ENCODE results near the gene RFXANK. TPM values are rescaled to one million over a fixed set of nuclear protein-coding genes. Genes with fewer than 3 reads are reported as not detected.
A peak's percentile ranks its signal among the peaks of the same experiment; 100 is the strongest.

The RFXANK gene
- total and polyA plus RNA-seq, 3 experiments from 2014 or later, result 71.2 to 101 (median 98.4) TPM

GRCh38 chr19:19160461-19161035, 31.5 kb upstream of the RFXANK start:
- Histone ChIP-seq H3K27me3 (ENCODE audit: insufficient read depth, low read length, poor library complexity, severe bottlenecking) (no peaks in the 10 kb centered on the region), H3K4me3 (ENCODE audit: low read length) (no peak overlapping the region), H3K36me3 (ENCODE audit: insufficient read depth, low read length) (no peaks in the 10 kb centered on the region), H3K27ac (ENCODE audit: low read depth, low read length) (no peak overlapping the region), H3K4me1 (ENCODE audit: insufficient read depth, low read length) (no peaks in the 10 kb centered on the region), H3K9me3 (ENCODE audit: low read length) (no peaks in the 10 kb centered on the region)
- ChIA-PET POLR2A (no interaction called here), CTCF (no interaction called here)
- Mint-ChIP-seq H3K4me1 (peaks cover 0 to 4% (median 2%) of the 10 kb centered on the region in 3 donors), H3K9me3 (no peaks in the 10 kb centered on the region), H3K36me3 (peaks cover 5 to 20% (median 10%) of the 10 kb centered on the region in 3 donors), H3K27ac (no peak overlapping the region), H3K27me3 (peaks cover 0 to 1% of the 10 kb centered on the region in 2 donors), H3K4me3 (no peak overlapping the region)
- DNase-seq, result no peak

GRCh38 chr19:19162495-19162894, 29.6 kb upstream of the RFXANK start:
- Mint-ChIP-seq H3K9me3 (no peaks in the 10 kb centered on the region), H3K4me3 (no peak overlapping the region), H3K27ac (no peak overlapping the region), H3K4me1 (peaks cover 0 to 4% (median 2%) of the 10 kb centered on the region in 3 donors), H3K36me3 (peaks cover 0 to 6% (median 3%) of the 10 kb centered on the region in 3 donors), H3K27me3 (peaks cover 0 to 1% of the 10 kb centered on the region in 2 donors)
- Histone ChIP-seq H3K36me3 (ENCODE audit: insufficient read depth, low read length) (no peaks in the 10 kb centered on the region), H3K27me3 (ENCODE audit: insufficient read depth, low read length, poor library complexity, severe bottlenecking) (no peaks in the 10 kb centered on the region), H3K9me3 (ENCODE audit: low read length) (no peaks in the 10 kb centered on the region), H3K27ac (ENCODE audit: low read depth, low read length) (no peak overlapping the region), H3K4me3 (ENCODE audit: low read length) (no peak overlapping the region), H3K4me1 (ENCODE audit: insufficient read depth, low read length) (no peaks in the 10 kb centered on the region)
- DNase-seq, result no peak
- POLR2A ChIA-PET, result no interaction called here
- CTCF ChIA-PET, result no interaction called here

DNA sequence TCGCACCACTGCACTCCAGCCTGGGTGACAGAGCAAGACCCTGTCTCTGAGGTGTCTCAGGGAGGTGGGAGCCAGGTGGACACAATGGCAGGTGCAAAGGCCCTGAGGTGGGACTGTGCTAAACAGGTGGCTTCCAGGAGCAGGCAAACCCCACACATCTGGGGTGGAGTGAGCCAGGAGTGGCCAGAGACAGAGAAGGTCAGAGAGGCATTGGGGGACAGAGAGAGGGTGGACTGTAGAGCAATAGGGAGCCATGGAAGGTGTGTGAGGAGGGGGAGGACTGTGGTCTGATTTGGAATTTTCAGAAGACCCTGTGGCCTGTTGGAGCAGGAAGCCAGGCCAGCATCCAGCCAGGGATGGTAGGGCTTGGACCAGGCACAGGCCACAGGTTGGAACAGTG, 26.7 kb upstream of the RFXANK start:
- ChIA-PET POLR2A (no interaction called here), CTCF (no interaction called here)
- no peaks in the 10 kb centered on the region for H3K9me3 Mint-ChIP-seq
- H3K4me1 Mint-ChIP-seq, result peaks cover 7 to 13% (median 9%) of the 10 kb centered on the region in 3 donors
- Histone ChIP-seq H3K27me3 (ENCODE audit: insufficient read depth, low read length, poor library complexity, severe bottlenecking) (no peaks in the 10 kb centered on the region), H3K27ac (ENCODE audit: low read depth, low read length) (no peak overlapping the region), H3K4me3 (ENCODE audit: low read length) (no peak overlapping the region), H3K36me3 (ENCODE audit: insufficient read depth, low read length) (no peaks in the 10 kb centered on the region), H3K9me3 (ENCODE audit: low read length) (no peaks in the 10 kb centered on the region), H3K4me1 (ENCODE audit: insufficient read depth, low read length) (peaks cover 6% of the 10 kb centered on the region)
- H3K27ac Mint-ChIP-seq, result peak overlapping the region in 1 of 8 donors; percentile 47
- no peak overlapping the region for H3K4me3 Mint-ChIP-seq
- peaks cover 0 to 3% of the 10 kb centered on the region in 2 donors for H3K27me3 Mint-ChIP-seq
- no peak for DNase-seq
- H3K36me3 Mint-ChIP-seq, result peaks cover 0 to 3% (median 3%) of the 10 kb centered on the region in 3 donors

- H3K36me3 Mint-ChIP-seq, result peaks cover 0 to 3% (median 1%) of the 10 kb centered on the region in 3 donors
- H3K27me3 Mint-ChIP-seq, result peaks cover 3 to 9% of the 10 kb centered on the region in 2 donors
- Histone ChIP-seq H3K4me3 (ENCODE audit: low read length) (no peak overlapping the region), H3K9me3 (ENCODE audit: low read length) (no peaks in the 10 kb centered on the region), H3K4me1 (ENCODE audit: insufficient read depth, low read length) (peaks cover 8% of the 10 kb centered on the region), H3K27ac (ENCODE audit: low read depth, low read length) (no peak overlapping the region), H3K36me3 (ENCODE audit: insufficient read depth, low read length) (no peaks in the 10 kb centered on the region), H3K27me3 (ENCODE audit: insufficient read depth, low read length, poor library complexity, severe bottlenecking) (no peaks in the 10 kb centered on the region)
- no peak for DNase-seq
- POLR2A ChIA-PET, result no interaction called here
- H3K4me3 Mint-ChIP-seq, result no peak overlapping the region
- CTCF ChIA-PET, result interaction anchor here (0.7 kb wide), 1 partner anchor 62 kb away, joined by 3 read pairs; no protein-coding TSS in a partner anchor
- H3K9me3 Mint-ChIP-seq, result no peaks in the 10 kb centered on the region
- peaks cover 11 to 17% (median 15%) of the 10 kb centered on the region in 3 donors for H3K4me1 Mint-ChIP-seq
- H3K27ac Mint-ChIP-seq, result no peak overlapping the region
Observed at GRCh38 chr19:19167612-19168011, 24.4 kb upstream of the RFXANK start.

GRCh38 chr19:19169236-19170052, 22.6 kb upstream of the RFXANK start:
- Histone ChIP-seq H3K9me3 (ENCODE audit: low read length) (no peaks in the 10 kb centered on the region), H3K4me1 (ENCODE audit: insufficient read depth, low read length) (peaks cover 8% of the 10 kb centered on the region), H3K36me3 (ENCODE audit: insufficient read depth, low read length) (no peaks in the 10 kb centered on the region), H3K27me3 (ENCODE audit: insufficient read depth, low read length, poor library complexity, severe bottlenecking) (no peaks in the 10 kb centered on the region), H3K27ac (ENCODE audit: low read depth, low read length) (no peak overlapping the region), H3K4me3 (ENCODE audit: low read length) (peak overlapping the region; percentile 36)
- H3K4me3 Mint-ChIP-seq, result peak overlapping the region in 6 of 7 donors; percentile 52 to 90 (median 65)
- peak overlapping the region in 2 of 8 donors; percentile 17 to 64 for H3K27ac Mint-ChIP-seq
- ChIA-PET POLR2A (no interaction called here), CTCF (no interaction called here)
- H3K36me3 Mint-ChIP-seq, result peaks cover 0 to 3% (median 1%) of the 10 kb centered on the region in 3 donors
- peaks cover 3 to 8% of the 10 kb centered on the region in 2 donors for H3K27me3 Mint-ChIP-seq
- H3K4me1 Mint-ChIP-seq, result peaks cover 11 to 17% (median 15%) of the 10 kb centered on the region in 3 donors
- H3K9me3 Mint-ChIP-seq, result no peaks in the 10 kb centered on the region
- DNase-seq, result no peak

DNA sequence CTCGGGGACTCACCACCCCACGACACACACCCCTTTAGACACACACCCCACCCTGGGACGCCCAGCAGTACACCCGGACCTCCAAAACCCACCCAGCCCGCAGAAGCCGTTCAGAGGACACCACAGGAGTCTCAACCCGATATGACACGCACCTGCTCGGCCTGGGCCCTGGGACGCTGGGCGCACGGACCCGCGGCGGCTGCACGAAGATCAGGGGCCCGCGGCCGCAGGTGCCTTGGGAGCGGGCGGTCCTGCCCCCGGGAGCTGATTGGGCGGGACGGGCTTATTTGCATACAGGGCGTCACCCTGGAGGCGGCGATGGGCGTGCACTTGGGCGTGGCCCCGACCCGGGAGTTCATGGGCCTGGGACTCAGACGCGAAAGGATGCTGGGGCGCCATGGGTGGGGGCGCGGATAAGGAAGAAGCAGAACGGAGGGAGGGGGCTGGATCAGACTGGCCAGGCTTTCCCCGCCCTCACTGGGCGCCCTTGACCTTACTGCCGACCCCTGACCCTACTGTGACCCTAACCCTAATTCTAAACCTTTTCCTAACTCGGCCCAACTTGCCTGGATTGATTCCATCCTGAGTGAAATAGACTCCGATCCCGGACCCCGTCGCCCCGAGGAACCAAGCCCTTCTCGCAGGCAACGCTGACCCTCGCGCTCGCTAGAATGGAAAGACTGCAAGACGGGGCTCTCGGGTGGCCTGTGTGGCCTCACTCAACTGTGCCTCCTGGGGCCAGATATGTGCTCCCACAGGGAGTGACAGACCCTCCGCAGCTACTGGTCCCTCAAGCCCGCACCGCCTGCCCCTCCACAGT, 21.8 kb upstream of the RFXANK start, which contains the start of gene MEF2B:
TSS of gene MEF2B (minus strand) at position 211 of the 820 bp plus-strand sequence. CDS start 19,528 bp downstream, outside the sequence.
- Mint-ChIP-seq H3K4me3 (peak within 1 kb of the TSS in 6 of 7 donors; percentile 52 to 90 (median 65)), H3K36me3 (peaks cover 0 to 3% (median 3%) of the 10 kb centered on the region in 3 donors)
- H3K27me3 ChIP-seq (ENCODE audit: insufficient read depth, low read length, poor library complexity, severe bottlenecking), result no peaks in the 10 kb centered on the region

GRCh38 chr19:19170873-19171672, 21.0 kb upstream of the RFXANK start:
- Histone ChIP-seq H3K4me1 (ENCODE audit: insufficient read depth, low read length) (peaks cover 8% of the 10 kb centered on the region), H3K27me3 (ENCODE audit: insufficient read depth, low read length, poor library complexity, severe bottlenecking) (no peaks in the 10 kb centered on the region), H3K9me3 (ENCODE audit: low read length) (no peaks in the 10 kb centered on the region), H3K4me3 (ENCODE audit: low read length) (no peak overlapping the region), H3K36me3 (ENCODE audit: insufficient read depth, low read length) (no peaks in the 10 kb centered on the region), H3K27ac (ENCODE audit: low read depth, low read length) (no peak overlapping the region)
- Mint-ChIP-seq H3K27ac (peak overlapping the region in 2 of 8 donors; percentile 36 to 71), H3K36me3 (peaks cover 0 to 5% (median 3%) of the 10 kb centered on the region in 3 donors), H3K4me1 (peaks cover 14 to 20% (median 15%) of the 10 kb centered on the region in 3 donors), H3K9me3 (no peaks in the 10 kb centered on the region), H3K27me3 (peaks cover 3 to 8% of the 10 kb centered on the region in 2 donors), H3K4me3 (peak overlapping the region in 3 of 7 donors; percentile 25 to 67 (median 52))
- DNase-seq, result no peak
- ChIA-PET POLR2A (no interaction called here), CTCF (no interaction called here)

More for the DNA sequence above, 21.8 kb upstream of the RFXANK start, which contains the start of gene MEF2B:
- peak within 1 kb of the TSS in 3 of 8 donors; percentile 22 to 64 (median 36) for H3K27ac Mint-ChIP-seq
- Histone ChIP-seq H3K9me3 (ENCODE audit: low read length) (no peaks in the 10 kb centered on the region), H3K27ac (ENCODE audit: low read depth, low read length) (no peak within 1 kb of the TSS), H3K4me1 (ENCODE audit: insufficient read depth, low read length) (peaks cover 8% of the 10 kb centered on the region), H3K4me3 (ENCODE audit: low read length) (peak within 1 kb of the TSS; percentile 36), H3K36me3 (ENCODE audit: insufficient read depth, low read length) (no peaks in the 10 kb centered on the region)
- no peaks in the 10 kb centered on the region for H3K9me3 Mint-ChIP-seq
- H3K4me1 Mint-ChIP-seq, result peaks cover 14 to 20% (median 15%) of the 10 kb centered on the region in 3 donors
- POLR2A ChIA-PET, result no interaction called here
- peaks cover 3 to 8% of the 10 kb centered on the region in 2 donors for H3K27me3 Mint-ChIP-seq
- peak; percentile 51 to 80 (median 63) for DNase-seq
- CTCF ChIA-PET, result no interaction called here
